Neural progenitor cell (in vitro differentiated cells): ENCODE measurements around the gene NTN5. TPM values are rescaled to one million over a fixed set of nuclear protein-coding genes. Genes with fewer than 3 reads are reported as not detected.
"Not testable (repeated sequence)": the region's sequence is repeated elsewhere in the genome, so short reads cannot be mapped to it uniquely, and the experiment has no call there.

Experiments used
- DNase-seq: peaks from one replicate; pipeline ENCODE4 v3.0.0-alpha.2; 2016; ENCODE audit warnings: low spot score
- H2AFZ ChIP-seq: fragments of 200-600 bp; sonication (generic); replicated peaks from 2 replicates; pipeline ENCODE4 v1.6.1; 2016; ENCODE audit warnings: antibody characterized with exemption
- H3F3A ChIP-seq: fragments of 200-600 bp; sonication (generic); 2 replicates; pipeline ENCODE4 v1.6.1; 2016; ENCODE audit warnings: antibody characterized with exemption, low read depth
- H3K27ac ChIP-seq: fragments of 200-600 bp; sonication (generic); 2 replicates; pipeline ENCODE4 v1.5.1; 2016; ENCODE audit warnings: mild to moderate bottlenecking
- H3K27me3 ChIP-seq: fragments of 200-600 bp; sonication (generic); 2 replicates; pipeline ENCODE4 v1.6.1; 2016; ENCODE audit warnings: mild to moderate bottlenecking, moderate library complexity
- H3K36me3 ChIP-seq: fragments of 200-600 bp; sonication (generic); 2 replicates; pipeline ENCODE4 v1.5.1; 2016
- H3K4me1 ChIP-seq: fragments of 200-600 bp; sonication (generic); 2 replicates; pipeline ENCODE4 v1.6.1; 2016; ENCODE audit warnings: mixed run types
- H3K4me2 ChIP-seq: fragments of 200-600 bp; sonication (generic); 2 replicates; pipeline ENCODE4 v1.6.1; 2016
- H3K4me3 ChIP-seq: fragments of 200-600 bp; sonication (generic); 2 replicates; pipeline ENCODE4 v1.5.1; 2016
- H3K79me2 ChIP-seq: fragments of 200-600 bp; sonication (generic); 2 replicates; pipeline ENCODE4 v1.6.1; 2016; ENCODE audit warnings: low read depth
- H3K9ac ChIP-seq: fragments of 200-600 bp; sonication (generic); 2 replicates; pipeline ENCODE4 v1.6.1; 2016
- H3K9me3 ChIP-seq: fragments of 200-600 bp; sonication (generic); 2 replicates; pipeline ENCODE4 v1.5.1; 2016; ENCODE audit warnings: low read depth
- H4K20me1 ChIP-seq: fragments of 200-600 bp; sonication (generic); 2 replicates; pipeline ENCODE4 v1.6.1; 2016; ENCODE audit warnings: low read depth
- H3K27ac Mint-ChIP-seq: 3 replicates; pipeline ENCODE4 v1.8.0; 2021; ENCODE audit warnings: mixed read lengths
- H3K27me3 Mint-ChIP-seq: 2 replicates; pipeline ENCODE4 v1.8.0; 2022; ENCODE audit warnings: low read depth, mild to moderate bottlenecking, inconsistent platforms, moderate library complexity, mixed read lengths; ENCODE audit not compliant: insufficient read depth
- H3K36me3 Mint-ChIP-seq: 3 replicates; pipeline ENCODE4 v1.8.0; 2021; ENCODE audit warnings: mixed read lengths
- H3K4me1 Mint-ChIP-seq: 3 replicates; pipeline ENCODE4 v1.8.0; 2021; ENCODE audit warnings: mixed read lengths
- H3K4me3 Mint-ChIP-seq: 3 replicates; pipeline ENCODE4 v1.8.0; 2021; ENCODE audit warnings: mild to moderate bottlenecking, moderate library complexity, mixed read lengths
- H3K9me3 Mint-ChIP-seq: 3 replicates; pipeline ENCODE4 v1.8.0; 2020; ENCODE audit warnings: mixed read lengths
- EZH2 ChIP-seq: fragments of 200-600 bp; sonication (generic); IDR thresholded peaks from 2 replicates; pipeline ENCODE4 v1.6.1; 2017; ENCODE audit warnings: antibody characterized with exemption, mild to moderate bottlenecking, moderate library complexity
- EZH2phosphoT487 ChIP-seq: fragments of 200-600 bp; sonication (generic); IDR thresholded peaks from 2 replicates; pipeline ENCODE4 v1.6.1; 2017; ENCODE audit warnings: antibody characterized with exemption
- total RNA-seq: library from RNA; depleted of rRNA; stranded (reverse); fragments of >200 nt; gene quantifications from 2 replicates; pipeline ENCODE4 v1.2.3, GENCODE V29; 2015; ENCODE audit warnings: low replicate concordance
- TF ChIP-seq, protein P1 (sequence below): fragments of 200-600 bp; sonication (generic); IDR thresholded peaks from 2 replicates; pipeline ENCODE4 v1.5.1; 2017; ENCODE audit warnings: antibody characterized with exemption, mild to moderate bottlenecking

NTN5 gene
- total RNA-seq, 1 donor from 2014 or later: not detected

GRCh38 chr19:48680436-48681126 is 7.8 kb upstream of the NTN5 start:
- TF ChIP-seq, protein P1, sequence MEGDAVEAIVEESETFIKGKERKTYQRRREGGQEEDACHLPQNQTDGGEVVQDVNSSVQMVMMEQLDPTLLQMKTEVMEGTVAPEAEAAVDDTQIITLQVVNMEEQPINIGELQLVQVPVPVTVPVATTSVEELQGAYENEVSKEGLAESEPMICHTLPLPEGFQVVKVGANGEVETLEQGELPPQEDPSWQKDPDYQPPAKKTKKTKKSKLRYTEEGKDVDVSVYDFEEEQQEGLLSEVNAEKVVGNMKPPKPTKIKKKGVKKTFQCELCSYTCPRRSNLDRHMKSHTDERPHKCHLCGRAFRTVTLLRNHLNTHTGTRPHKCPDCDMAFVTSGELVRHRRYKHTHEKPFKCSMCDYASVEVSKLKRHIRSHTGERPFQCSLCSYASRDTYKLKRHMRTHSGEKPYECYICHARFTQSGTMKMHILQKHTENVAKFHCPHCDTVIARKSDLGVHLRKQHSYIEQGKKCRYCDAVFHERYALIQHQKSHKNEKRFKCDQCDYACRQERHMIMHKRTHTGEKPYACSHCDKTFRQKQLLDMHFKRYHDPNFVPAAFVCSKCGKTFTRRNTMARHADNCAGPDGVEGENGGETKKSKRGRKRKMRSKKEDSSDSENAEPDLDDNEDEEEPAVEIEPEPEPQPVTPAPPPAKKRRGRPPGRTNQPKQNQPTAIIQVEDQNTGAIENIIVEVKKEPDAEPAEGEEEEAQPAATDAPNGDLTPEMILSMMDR: no peak
- TF ChIP-seq EZH2: no peak
- no peak for TF ChIP-seq EZH2phosphoT487
- Mint-ChIP-seq H3K4me3 (no peak overlapping the region), H3K36me3 (no peaks in the 10 kb centered on the region), H3K27ac (no peak overlapping the region), H3K4me1 (peaks cover 8% of the 10 kb centered on the region), H3K9me3 (no peaks in the 10 kb centered on the region), H3K27me3 (peaks cover 2% of the 10 kb centered on the region)
- no peak for DNase-seq
- no peaks in the 10 kb centered on the region for H3K9me3 ChIP-seq
- no peak overlapping the region for H3K27ac ChIP-seq
- H3K9ac ChIP-seq: no peak overlapping the region
- H2AFZ ChIP-seq: no peak overlapping the region
- no peaks in the 10 kb centered on the region for H3K27me3 ChIP-seq
- no peak overlapping the region for H3K4me3 ChIP-seq
- no peaks in the 10 kb centered on the region for H4K20me1 ChIP-seq
- H3K36me3 ChIP-seq: no peaks in the 10 kb centered on the region
- H3K79me2 ChIP-seq: no peaks in the 10 kb centered on the region
- peaks cover 2% of the 10 kb centered on the region for H3F3A ChIP-seq
- peaks cover 2% of the 10 kb centered on the region for H3K4me1 ChIP-seq
- H3K4me2 ChIP-seq: no peak overlapping the region

- DNase-seq, H3K27me3 ChIP-seq, H3F3A ChIP-seq, H3K4me1 ChIP-seq, H3K27ac Mint-ChIP-seq, H3K4me3 ChIP-seq, H3K36me3 ChIP-seq, H3K27me3 Mint-ChIP-seq, H3K4me2 ChIP-seq, H4K20me1 ChIP-seq, H3K4me3 Mint-ChIP-seq, H3K79me2 ChIP-seq, H2AFZ ChIP-seq, H3K9me3 Mint-ChIP-seq, H3K27ac ChIP-seq, H3K36me3 Mint-ChIP-seq, H3K9ac ChIP-seq, H3K9me3 ChIP-seq: not testable (repeated sequence)
- H3K4me1 Mint-ChIP-seq: peaks cover 10% of the 10 kb centered on the region
These were observed 7.2 kb upstream of the NTN5 start for GRCh38 chr19:48680006-48680405.

- Mint-ChIP-seq H3K36me3 (no peaks in the 10 kb centered on the region), H3K27ac (no peak overlapping the region), H3K27me3 (peaks cover 6% of the 10 kb centered on the region), H3K9me3 (no peaks in the 10 kb centered on the region), H3K4me3 (no peak overlapping the region), H3K4me1 (peaks cover 21% of the 10 kb centered on the region)
- TF ChIP-seq EZH2: no peak
- TF ChIP-seq, protein P1: no peak
- TF ChIP-seq EZH2phosphoT487: no peak
- no peak overlapping the region for H3K27ac ChIP-seq
- H2AFZ ChIP-seq: no peak overlapping the region
- peaks cover 9% of the 10 kb centered on the region for H3F3A ChIP-seq
- H3K4me1 ChIP-seq: peaks cover 20% of the 10 kb centered on the region
- H3K4me2 ChIP-seq: no peak overlapping the region
- H3K36me3 ChIP-seq: no peaks in the 10 kb centered on the region
- DNase-seq: no peak
- H3K9ac ChIP-seq: no peak overlapping the region
- H3K9me3 ChIP-seq: no peaks in the 10 kb centered on the region
- H4K20me1 ChIP-seq: no peaks in the 10 kb centered on the region
- H3K4me3 ChIP-seq: no peak overlapping the region
- H3K27me3 ChIP-seq: peaks cover 16% of the 10 kb centered on the region
- no peaks in the 10 kb centered on the region for H3K79me2 ChIP-seq
These were observed 5.4 kb upstream of the NTN5 start for GRCh38 chr19:48678201-48678600.

GRCh38 chr19:48676887-48677286 is 4.1 kb upstream of the NTN5 start:
- Histone ChIP-seq H3K27ac (no peak overlapping the region), H3F3A (peaks cover 9% of the 10 kb centered on the region), H3K4me2 (no peak overlapping the region), H3K36me3 (no peaks in the 10 kb centered on the region), H4K20me1 (no peaks in the 10 kb centered on the region), H3K27me3 (peaks cover 16% of the 10 kb centered on the region), H3K9ac (no peak overlapping the region), H3K79me2 (no peaks in the 10 kb centered on the region), H3K4me3 (no peak overlapping the region), H2AFZ (no peak overlapping the region), H3K4me1 (peaks cover 25% of the 10 kb centered on the region), H3K9me3 (no peaks in the 10 kb centered on the region)
- no peak for DNase-seq
- Mint-ChIP-seq H3K4me3 (no peak overlapping the region), H3K4me1 (peaks cover 25% of the 10 kb centered on the region), H3K27ac (no peak overlapping the region), H3K9me3 (no peaks in the 10 kb centered on the region), H3K36me3 (no peaks in the 10 kb centered on the region), H3K27me3 (peaks cover 6% of the 10 kb centered on the region)
- TF ChIP-seq, protein P1: no peak
- TF ChIP-seq EZH2: no peak
- TF ChIP-seq EZH2phosphoT487: no peak
